ENCODE data around the gene MED17. TPM values are rescaled to one million over a fixed set of nuclear protein-coding genes. Genes with fewer than 3 reads are reported as not detected.

MED17 gene
- total and polyA plus RNA-seq, 2 of the 13 experiments (the other 11 are each of a cell fraction or from before 2014, with no cell fraction given) = 23.1 to 37.0 TPM

DNA sequence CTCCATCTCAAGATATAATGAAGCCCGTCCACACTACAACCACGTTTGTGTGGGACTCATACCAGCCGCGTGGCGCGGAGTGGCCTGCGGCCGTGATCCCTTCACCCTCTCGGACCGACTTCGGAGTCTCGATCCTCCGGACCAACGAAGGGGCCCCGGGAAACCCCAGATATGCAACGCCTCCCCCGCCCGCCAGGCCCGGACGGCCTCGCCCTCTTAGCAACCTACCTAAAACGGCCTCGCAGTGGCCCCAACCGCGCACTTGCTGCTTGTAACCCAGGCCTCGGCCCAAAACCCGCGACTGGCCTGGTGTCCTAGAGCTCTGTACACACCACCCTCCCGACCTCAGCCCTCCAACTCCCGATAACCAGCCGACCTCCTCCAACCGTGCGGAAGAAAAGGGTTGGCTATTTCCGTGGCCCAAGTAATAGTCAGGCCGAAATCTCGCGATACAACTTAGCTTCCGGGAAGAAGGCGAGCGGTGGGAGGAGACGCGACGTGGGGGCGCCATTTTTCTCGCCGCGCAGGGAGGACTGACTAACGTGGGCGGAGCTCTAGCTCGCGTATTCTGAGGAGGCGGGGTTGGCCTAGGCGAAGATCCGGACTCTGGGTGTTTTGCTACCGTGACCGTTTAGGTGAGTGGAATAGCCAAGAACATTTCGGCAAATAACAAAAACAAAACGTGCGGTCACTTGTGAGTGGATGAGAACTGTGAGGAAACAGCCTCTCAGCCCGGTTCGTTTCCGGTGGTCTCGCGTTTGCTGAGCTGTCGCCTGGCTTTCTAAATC, 42.8 kb upstream of the MED17 start, which contains the start of the genes C11orf54 and TAF1D (continued):
- TF ChIP-seq, protein P1, sequence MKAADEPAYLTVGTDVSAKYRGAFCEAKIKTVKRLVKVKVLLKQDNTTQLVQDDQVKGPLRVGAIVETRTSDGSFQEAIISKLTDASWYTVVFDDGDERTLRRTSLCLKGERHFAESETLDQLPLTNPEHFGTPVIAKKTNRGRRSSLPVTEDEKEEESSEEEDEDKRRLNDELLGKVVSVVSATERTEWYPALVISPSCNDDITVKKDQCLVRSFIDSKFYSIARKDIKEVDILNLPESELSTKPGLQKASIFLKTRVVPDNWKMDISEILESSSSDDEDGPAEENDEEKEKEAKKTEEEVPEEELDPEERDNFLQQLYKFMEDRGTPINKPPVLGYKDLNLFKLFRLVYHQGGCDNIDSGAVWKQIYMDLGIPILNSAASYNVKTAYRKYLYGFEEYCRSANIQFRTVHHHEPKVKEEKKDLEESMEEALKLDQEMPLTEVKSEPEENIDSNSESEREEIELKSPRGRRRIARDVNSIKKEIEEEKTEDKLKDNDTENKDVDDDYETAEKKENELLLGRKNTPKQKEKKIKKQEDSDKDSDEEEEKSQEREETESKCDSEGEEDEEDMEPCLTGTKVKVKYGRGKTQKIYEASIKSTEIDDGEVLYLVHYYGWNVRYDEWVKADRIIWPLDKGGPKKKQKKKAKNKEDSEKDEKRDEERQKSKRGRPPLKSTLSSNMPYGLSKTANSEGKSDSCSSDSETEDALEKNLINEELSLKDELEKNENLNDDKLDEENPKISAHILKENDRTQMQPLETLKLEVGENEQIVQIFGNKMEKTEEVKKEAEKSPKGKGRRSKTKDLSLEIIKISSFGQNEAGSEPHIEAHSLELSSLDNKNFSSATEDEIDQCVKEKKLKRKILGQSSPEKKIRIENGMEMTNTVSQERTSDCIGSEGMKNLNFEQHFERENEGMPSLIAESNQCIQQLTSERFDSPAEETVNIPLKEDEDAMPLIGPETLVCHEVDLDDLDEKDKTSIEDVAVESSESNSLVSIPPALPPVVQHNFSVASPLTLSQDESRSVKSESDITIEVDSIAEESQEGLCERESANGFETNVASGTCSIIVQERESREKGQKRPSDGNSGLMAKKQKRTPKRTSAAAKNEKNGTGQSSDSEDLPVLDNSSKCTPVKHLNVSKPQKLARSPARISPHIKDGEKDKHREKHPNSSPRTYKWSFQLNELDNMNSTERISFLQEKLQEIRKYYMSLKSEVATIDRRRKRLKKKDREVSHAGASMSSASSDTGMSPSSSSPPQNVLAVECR (CRISPR knock-in tag; IDR thresholded peaks at IDR 0.05; ENCODE audit: borderline replicate concordance) = peak; percentile 88; the same call in 1 of the 2 replicates
- TF ChIP-seq ZNF556 (CRISPR knock-in tag; IDR thresholded peaks at IDR 0.05; ENCODE audit: borderline replicate concordance) (peak; percentile 47), CBX5 (CRISPR knock-in tag; IDR thresholded peaks at IDR 0.05; ENCODE audit: borderline replicate concordance) (peak; percentile 45; the same call in 1 of the 2 replicates), ZNF619 (CRISPR knock-in tag; IDR thresholded peaks at IDR 0.05) (no peak; the same call in 1 of the 2 replicates), CEBPG (CRISPR knock-in tag; IDR thresholded peaks at IDR 0.05) (no peak), ZBTB8A (CRISPR knock-in tag; IDR thresholded peaks at IDR 0.05; ENCODE audit: borderline replicate concordance, low read depth) (no peak; the same call in 1 of the 2 replicates), HNRNPH1 (optimal IDR thresholded peaks at IDR 0.05; ENCODE audit: low read depth, low read length) (peak; percentile 92), KDM5A (IDR thresholded peaks at IDR 0.05; ENCODE audit: borderline replicate concordance, low read length) (peak; percentile 36; the same call in 1 of the 2 replicates), ZNF766 (CRISPR knock-in tag; IDR thresholded peaks at IDR 0.05; ENCODE audit: borderline replicate concordance) (peak; percentile 45; the same call in 1 of the 2 replicates), ZSCAN22 (CRISPR knock-in tag; IDR thresholded peaks at IDR 0.05) (no peak), U2AF1 (optimal IDR thresholded peaks at IDR 0.05; ENCODE audit: low read depth, low read length) (peak; percentile 44)
- TF ChIP-seq, protein P2, sequence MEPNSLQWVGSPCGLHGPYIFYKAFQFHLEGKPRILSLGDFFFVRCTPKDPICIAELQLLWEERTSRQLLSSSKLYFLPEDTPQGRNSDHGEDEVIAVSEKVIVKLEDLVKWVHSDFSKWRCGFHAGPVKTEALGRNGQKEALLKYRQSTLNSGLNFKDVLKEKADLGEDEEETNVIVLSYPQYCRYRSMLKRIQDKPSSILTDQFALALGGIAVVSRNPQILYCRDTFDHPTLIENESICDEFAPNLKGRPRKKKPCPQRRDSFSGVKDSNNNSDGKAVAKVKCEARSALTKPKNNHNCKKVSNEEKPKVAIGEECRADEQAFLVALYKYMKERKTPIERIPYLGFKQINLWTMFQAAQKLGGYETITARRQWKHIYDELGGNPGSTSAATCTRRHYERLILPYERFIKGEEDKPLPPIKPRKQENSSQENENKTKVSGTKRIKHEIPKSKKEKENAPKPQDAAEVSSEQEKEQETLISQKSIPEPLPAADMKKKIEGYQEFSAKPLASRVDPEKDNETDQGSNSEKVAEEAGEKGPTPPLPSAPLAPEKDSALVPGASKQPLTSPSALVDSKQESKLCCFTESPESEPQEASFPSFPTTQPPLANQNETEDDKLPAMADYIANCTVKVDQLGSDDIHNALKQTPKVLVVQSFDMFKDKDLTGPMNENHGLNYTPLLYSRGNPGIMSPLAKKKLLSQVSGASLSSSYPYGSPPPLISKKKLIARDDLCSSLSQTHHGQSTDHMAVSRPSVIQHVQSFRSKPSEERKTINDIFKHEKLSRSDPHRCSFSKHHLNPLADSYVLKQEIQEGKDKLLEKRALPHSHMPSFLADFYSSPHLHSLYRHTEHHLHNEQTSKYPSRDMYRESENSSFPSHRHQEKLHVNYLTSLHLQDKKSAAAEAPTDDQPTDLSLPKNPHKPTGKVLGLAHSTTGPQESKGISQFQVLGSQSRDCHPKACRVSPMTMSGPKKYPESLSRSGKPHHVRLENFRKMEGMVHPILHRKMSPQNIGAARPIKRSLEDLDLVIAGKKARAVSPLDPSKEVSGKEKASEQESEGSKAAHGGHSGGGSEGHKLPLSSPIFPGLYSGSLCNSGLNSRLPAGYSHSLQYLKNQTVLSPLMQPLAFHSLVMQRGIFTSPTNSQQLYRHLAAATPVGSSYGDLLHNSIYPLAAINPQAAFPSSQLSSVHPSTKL (CRISPR knock-in tag; IDR thresholded peaks at IDR 0.05) = peak; percentile 60
- TF ChIP-seq, protein P3, sequence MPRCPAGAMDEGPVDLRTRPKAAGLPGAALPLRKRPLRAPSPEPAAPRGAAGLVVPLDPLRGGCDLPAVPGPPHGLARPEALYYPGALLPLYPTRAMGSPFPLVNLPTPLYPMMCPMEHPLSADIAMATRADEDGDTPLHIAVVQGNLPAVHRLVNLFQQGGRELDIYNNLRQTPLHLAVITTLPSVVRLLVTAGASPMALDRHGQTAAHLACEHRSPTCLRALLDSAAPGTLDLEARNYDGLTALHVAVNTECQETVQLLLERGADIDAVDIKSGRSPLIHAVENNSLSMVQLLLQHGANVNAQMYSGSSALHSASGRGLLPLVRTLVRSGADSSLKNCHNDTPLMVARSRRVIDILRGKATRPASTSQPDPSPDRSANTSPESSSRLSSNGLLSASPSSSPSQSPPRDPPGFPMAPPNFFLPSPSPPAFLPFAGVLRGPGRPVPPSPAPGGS (CRISPR knock-in tag; IDR thresholded peaks at IDR 0.05) = peak; percentile 75
- TF ChIP-seq, protein P4, sequence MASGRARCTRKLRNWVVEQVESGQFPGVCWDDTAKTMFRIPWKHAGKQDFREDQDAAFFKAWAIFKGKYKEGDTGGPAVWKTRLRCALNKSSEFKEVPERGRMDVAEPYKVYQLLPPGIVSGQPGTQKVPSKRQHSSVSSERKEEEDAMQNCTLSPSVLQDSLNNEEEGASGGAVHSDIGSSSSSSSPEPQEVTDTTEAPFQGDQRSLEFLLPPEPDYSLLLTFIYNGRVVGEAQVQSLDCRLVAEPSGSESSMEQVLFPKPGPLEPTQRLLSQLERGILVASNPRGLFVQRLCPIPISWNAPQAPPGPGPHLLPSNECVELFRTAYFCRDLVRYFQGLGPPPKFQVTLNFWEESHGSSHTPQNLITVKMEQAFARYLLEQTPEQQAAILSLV (CRISPR knock-in tag; IDR thresholded peaks at IDR 0.05; ENCODE audit: borderline replicate concordance) = peak; percentile 30; the same call in 1 of the 2 replicates
- TF ChIP-seq, protein P5, sequence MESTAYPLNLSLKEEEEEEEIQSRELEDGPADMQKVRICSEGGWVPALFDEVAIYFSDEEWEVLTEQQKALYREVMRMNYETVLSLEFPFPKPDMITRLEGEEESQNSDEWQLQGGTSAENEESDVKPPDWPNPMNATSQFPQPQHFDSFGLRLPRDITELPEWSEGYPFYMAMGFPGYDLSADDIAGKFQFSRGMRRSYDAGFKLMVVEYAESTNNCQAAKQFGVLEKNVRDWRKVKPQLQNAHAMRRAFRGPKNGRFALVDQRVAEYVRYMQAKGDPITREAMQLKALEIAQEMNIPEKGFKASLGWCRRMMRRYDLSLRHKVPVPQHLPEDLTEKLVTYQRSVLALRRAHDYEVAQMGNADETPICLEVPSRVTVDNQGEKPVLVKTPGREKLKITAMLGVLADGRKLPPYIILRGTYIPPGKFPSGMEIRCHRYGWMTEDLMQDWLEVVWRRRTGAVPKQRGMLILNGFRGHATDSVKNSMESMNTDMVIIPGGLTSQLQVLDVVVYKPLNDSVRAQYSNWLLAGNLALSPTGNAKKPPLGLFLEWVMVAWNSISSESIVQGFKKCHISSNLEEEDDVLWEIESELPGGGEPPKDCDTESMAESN (CRISPR knock-in tag; conservative IDR thresholded peaks at IDR 0.05) = peak; percentile 19; the same call in 1 of the 2 replicates

Measured in HepG2 (cell line).